Thyroid gland (tissue), 4 donors: ENCODE measurements around the gene INTS15. TPM values are rescaled to one million over a fixed set of nuclear protein-coding genes. Genes with fewer than 3 reads are reported as not detected.
"Not testable (repeated sequence)": the region's sequence is repeated elsewhere in the genome, so short reads cannot be mapped to it uniquely, and the experiment has no call there.

Experiments
- DNase-seq, 2 donors: peaks; one replicate each; pipeline ENCODE4 v3.0.0-alpha.2; 2019
- H3K27ac ChIP-seq, 3 donors: fragments of 200-600 bp; sonication (generic); 1 replicate in 2 of 3; 2 replicates in 1 of 3; pipeline ENCODE4 v1.5.1; 2016 to 2019; ENCODE audit warnings: mild to moderate bottlenecking in 1 of 3, moderate library complexity in 1 of 3
- H3K27me3 ChIP-seq: fragments of 200-600 bp; sonication (generic); one replicate; pipeline ENCODE4 v1.5.1; 2019
- H3K36me3 ChIP-seq, 2 donors: fragments of 200-600 bp; sonication (generic); one replicate each; pipeline ENCODE4 v1.5.1; 2016 to 2019
- H3K4me1 ChIP-seq, 2 donors: fragments of 200-600 bp; sonication (generic); one replicate each; pipeline ENCODE4 v1.5.1; 2017 to 2019
- H3K4me3 ChIP-seq, 3 donors: fragments of 200-600 bp; sonication (generic); replicated peaks in 1 of 3; 1 replicate in 2 of 3; 2 replicates in 1 of 3; pipeline ENCODE4 v1.5.1; 2016; ENCODE audit warnings: mild to moderate bottlenecking in 1 of 3
- H3K9me3 ChIP-seq: fragments of 200-600 bp; sonication (generic); one replicate; pipeline ENCODE4 v1.5.1; 2017
- CTCF ChIP-seq, 6 experiments: fragments of 200-600 bp in 3 of 6; fragments of 450-650 bp in 3 of 6; sonication (generic) in 3 of 6; IDR thresholded peaks; one replicate each; pipeline ENCODE4 v1.5.1; 2016 to 2019; ENCODE audit warnings: antibody characterized with exemption in 6 of 6, mild to moderate bottlenecking in 2 of 6, inconsistent platforms in 1 of 6, moderate library complexity in 1 of 6
- POLR2A ChIP-seq, 2 donors: fragments of 450-650 bp; IDR thresholded peaks; one replicate each; pipeline ENCODE4 v1.6.1; 2017; ENCODE audit warnings: antibody characterized with exemption in 2 of 2, mild to moderate bottlenecking in 2 of 2, moderate library complexity in 1 of 2
- whole genome bisulfite sequencing, 2 donors: methylation state at CpG; one replicate each; pipeline ENCODE4 v1.1.5; 2017; 5-methylcytosine and 5-hydroxymethylcytosine counted together
- intact Hi-C: fragments of 100-400 bp; cut with DNase I; formaldehyde crosslinking; loops from one replicate; pipeline ENCODE4 v1.15.1; 2023
- total RNA-seq, 4 donors: library from RNA; depleted of rRNA; stranded (reverse); fragments of >200 nt; gene quantifications; one replicate each; pipeline ENCODE4 v1.2.3, GENCODE V29; 2016

INTS15 gene
- total RNA-seq, 4 donors from 2014 or later, result 22.7 to 42.9 (median 31.9) TPM

DNA sequence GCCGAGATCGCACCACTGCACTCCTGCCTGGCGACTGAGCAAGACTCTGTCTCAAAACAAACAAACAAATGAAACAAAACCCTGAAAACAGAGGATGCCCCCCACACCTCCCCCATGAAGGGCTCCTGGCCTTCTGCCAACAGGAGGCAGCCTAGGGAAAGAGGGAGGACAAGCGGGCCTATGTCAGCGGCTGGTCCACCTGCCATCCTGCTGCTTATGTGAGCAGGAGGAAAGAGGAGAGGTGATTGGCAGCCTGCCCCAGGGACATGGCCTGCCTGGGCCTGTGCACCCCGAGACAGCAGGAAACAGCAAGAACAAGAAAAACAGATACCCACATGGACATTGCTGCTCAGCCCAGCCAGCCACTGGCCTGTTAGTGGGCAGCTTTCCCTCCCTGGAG lies 38.2 kb downstream of the INTS15 start:
- H3K27me3 ChIP-seq, result no peaks in the 10 kb centered on the region
- DNase-seq, result peak; percentile 25 to 54
- TF ChIP-seq POLR2A (IDR thresholded peaks at IDR 0.05) (no peak), CTCF (IDR thresholded peaks at IDR 0.05) (no peak)
- peaks cover 6 to 10% of the 10 kb centered on the region in 2 donors for H3K36me3 ChIP-seq
- no peak overlapping the region for H3K27ac ChIP-seq
- H3K4me1 ChIP-seq, result peaks cover 0 to 6% of the 10 kb centered on the region in 2 donors
- no peaks in the 10 kb centered on the region for H3K9me3 ChIP-seq
- WGBS, 2 donors, result 61 to 72% methylated on average over 6 of the region's 6 CpGs
- H3K4me3 ChIP-seq, result no peak overlapping the region
- intact Hi-C loops, result no loop called here

DNA sequence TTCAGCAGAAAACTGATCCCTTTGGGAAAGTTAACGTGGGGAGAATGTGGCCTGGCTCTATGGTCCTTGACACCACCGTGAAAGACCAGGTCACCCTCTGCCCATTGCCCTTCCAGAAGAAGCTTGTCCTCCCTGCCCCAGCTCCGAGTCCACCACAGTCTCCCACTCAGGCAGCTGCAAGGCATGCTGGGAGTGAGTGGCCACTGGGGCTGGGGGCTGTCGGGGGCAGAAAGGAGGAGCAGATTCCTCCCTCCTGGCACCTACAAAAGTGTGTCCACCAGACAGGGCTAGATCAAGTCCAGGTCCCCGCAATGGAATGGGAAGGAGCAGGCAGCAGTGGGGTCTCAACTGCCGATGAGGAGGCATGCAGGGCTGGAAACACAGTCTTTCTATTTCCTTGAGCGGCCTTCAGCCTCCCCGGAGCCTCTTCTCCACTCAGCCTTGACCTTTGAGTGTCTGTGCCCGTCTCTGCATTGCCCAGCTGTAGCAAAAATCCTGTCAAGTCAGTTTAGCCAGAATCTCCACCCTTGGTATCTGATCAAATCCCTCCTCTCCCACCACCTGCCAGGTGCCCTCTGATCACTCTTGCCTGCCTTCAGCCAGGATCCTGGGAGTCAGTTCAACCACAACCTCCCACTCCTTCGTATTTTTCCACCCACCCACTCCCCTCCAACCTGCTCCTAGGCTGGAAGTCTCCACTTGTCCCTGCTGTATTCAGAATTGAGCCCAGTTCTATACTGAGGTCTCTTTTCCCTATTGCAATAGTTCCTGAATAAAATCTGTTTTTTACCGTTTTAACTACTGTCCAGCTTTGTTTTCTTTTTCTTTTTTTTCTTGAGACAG lies 40.4 kb downstream of the INTS15 start:
- Histone ChIP-seq H3K4me3 (no peak overlapping the region), H3K27me3 (no peaks in the 10 kb centered on the region), H3K4me1 (peaks cover 0 to 6% of the 10 kb centered on the region in 2 donors), H3K36me3 (no peaks in the 10 kb centered on the region), H3K9me3 (no peaks in the 10 kb centered on the region), H3K27ac (no peak overlapping the region)
- no peak for TF ChIP-seq CTCF (IDR thresholded peaks at IDR 0.05)
- TF ChIP-seq POLR2A (IDR thresholded peaks at IDR 0.05), result no peak
- peak; percentile 40 to 49 for DNase-seq
- intact Hi-C loops, result no loop called here
- WGBS, 2 donors, result 49 to 52% methylated on average over 9 to 11 of the region's 11 CpGs

DNA sequence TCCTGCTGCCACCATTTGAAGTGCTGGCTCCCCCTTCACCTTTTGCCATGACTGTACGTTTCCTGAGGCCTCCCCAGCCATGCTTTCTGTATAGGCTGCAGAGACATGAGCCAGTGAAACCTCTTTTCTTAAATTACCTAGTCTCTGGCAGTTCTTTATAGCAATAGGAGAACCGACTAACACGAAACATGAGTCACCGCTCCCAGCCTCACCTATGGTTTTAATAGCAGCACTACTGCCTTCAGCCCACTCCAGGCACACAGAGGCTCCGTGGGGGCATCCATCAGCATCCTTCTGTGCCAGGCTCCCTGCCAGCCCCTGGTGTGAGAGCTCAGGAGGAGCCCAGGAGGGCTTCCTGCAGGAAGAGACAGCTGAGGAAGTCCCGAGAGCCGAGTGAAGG lies 41.8 kb downstream of the INTS15 start:
- Histone ChIP-seq H3K36me3 (no peaks in the 10 kb centered on the region), H3K27ac (no peak overlapping the region), H3K4me1 (peaks cover 4 to 11% of the 10 kb centered on the region in 2 donors), H3K4me3 (no peak overlapping the region), H3K9me3 (no peaks in the 10 kb centered on the region), H3K27me3 (no peaks in the 10 kb centered on the region)
- DNase-seq, result no peak
- TF ChIP-seq CTCF (IDR thresholded peaks at IDR 0.05), result no peak
- no peak for TF ChIP-seq POLR2A (IDR thresholded peaks at IDR 0.05)
- 75 to 86% methylated on average over 5 to 7 of the region's 7 CpGs for WGBS, 2 donors
- intact Hi-C loops, result no loop called here

DNA sequence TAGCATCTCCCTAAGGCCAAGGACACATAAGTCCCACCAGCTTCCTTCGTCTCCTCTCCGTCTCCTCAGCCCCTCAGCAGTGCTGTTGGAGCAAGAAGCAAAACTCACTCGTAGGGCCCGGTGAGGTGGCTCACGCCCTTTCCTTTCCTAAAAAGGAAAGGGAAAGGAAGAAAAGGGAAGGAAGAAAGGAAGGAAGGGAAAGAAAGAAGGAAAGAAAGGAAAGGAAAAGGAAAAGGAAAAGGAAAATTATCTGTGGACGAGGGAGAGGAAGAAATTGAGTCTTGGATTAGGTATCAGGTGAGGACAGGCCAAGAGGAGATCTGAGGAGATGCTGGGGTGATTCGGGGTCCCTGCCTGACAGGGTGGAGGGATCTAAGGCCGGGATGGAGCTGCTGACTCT lies 44.2 kb downstream of the INTS15 start:
- peaks cover 18 to 26% of the 10 kb centered on the region in 2 donors for H3K4me1 ChIP-seq
- H3K27me3 ChIP-seq, result no peaks in the 10 kb centered on the region
- H3K36me3 ChIP-seq, result no peaks in the 10 kb centered on the region
- whole genome bisulfite sequencing, 2 donors, result 80 to 81% methylated on average over 8 of the region's 8 CpGs
- TF ChIP-seq CTCF (IDR thresholded peaks at IDR 0.05) (no peak), POLR2A (IDR thresholded peaks at IDR 0.05) (no peak)
- intact Hi-C loops, result no loop called here
- no peaks in the 10 kb centered on the region for H3K9me3 ChIP-seq
- DNase-seq, result no peak
- no peak overlapping the region for H3K27ac ChIP-seq
- H3K4me3 ChIP-seq, result no peak overlapping the region

DNA sequence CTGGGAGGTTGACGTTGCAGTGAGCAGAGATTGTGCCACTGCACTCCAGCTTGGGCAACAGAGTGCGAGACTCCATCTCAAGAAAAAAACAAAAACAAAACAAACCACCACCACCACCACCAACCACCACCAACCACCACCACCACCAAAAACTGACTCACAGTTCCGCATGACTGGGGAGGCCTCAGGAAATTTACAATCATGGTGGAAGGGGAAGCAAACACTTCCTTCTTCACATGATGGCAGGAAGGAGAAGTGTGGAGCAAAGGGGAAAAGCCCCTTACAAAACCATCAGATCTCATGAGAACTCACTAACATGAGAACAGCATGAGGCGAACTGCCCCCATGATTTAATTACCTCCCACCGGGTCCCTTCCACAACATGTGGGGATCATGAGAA lies 45.1 kb downstream of the INTS15 start:
- intact Hi-C loops, result loop anchor here (5.0 kb wide), 1 partner anchor 38 kb away; no protein-coding TSS in a partner anchor
- DNase-seq, H3K36me3 ChIP-seq, H3K9me3 ChIP-seq, H3K27me3 ChIP-seq, H3K4me3 ChIP-seq, H3K27ac ChIP-seq: not testable (repeated sequence)
- peaks cover 18 to 31% of the 10 kb centered on the region in 2 donors for H3K4me1 ChIP-seq
- 87 to 91% methylated on average over 5 of the region's 5 CpGs for WGBS, 2 donors
